Measurements from ENCODE around the gene COPS8.

The COPS8 gene

GRCh38 chr2:237083026-237083425 lies 2.7 kb upstream of the COPS8 start:
- no peak for DNase-seq
- no peaks in the 10 kb centered on the region for H3K36me3 ChIP-seq (ENCODE audit: control insufficient read depth, insufficient read depth, low read length)
- H3K27me3 ChIP-seq (replicated peaks; ENCODE audit: control insufficient read depth, insufficient read depth, low read length, poor library complexity, severe bottlenecking), result no peaks in the 10 kb centered on the region
- no peaks in the 10 kb centered on the region for H3K4me1 ChIP-seq (ENCODE audit: control insufficient read depth, insufficient read depth, low read length, poor library complexity, severe bottlenecking)
- H3K9me3 ChIP-seq (ENCODE audit: control insufficient read depth, low read length), result no peaks in the 10 kb centered on the region
- no peak overlapping the region for H3K4me3 ChIP-seq (ENCODE audit: insufficient read depth, low read depth, low read length, poor library complexity, severe bottlenecking)
- no peak overlapping the region for H3K27ac ChIP-seq (ENCODE audit: insufficient read depth, low read length, poor library complexity, severe bottlenecking)

GRCh38 chr2:237084444-237084843 lies 1.2 kb upstream of the COPS8 start:
- Histone ChIP-seq H3K27me3 (replicated peaks; ENCODE audit: control insufficient read depth, insufficient read depth, low read length, poor library complexity, severe bottlenecking) (no peaks in the 10 kb centered on the region), H3K27ac (ENCODE audit: insufficient read depth, low read length, poor library complexity, severe bottlenecking) (no peak overlapping the region), H3K36me3 (ENCODE audit: control insufficient read depth, insufficient read depth, low read length) (peaks cover 4% of the 10 kb centered on the region), H3K4me3 (ENCODE audit: insufficient read depth, low read depth, low read length, poor library complexity, severe bottlenecking) (no peak overlapping the region), H3K4me1 (ENCODE audit: control insufficient read depth, insufficient read depth, low read length, poor library complexity, severe bottlenecking) (no peaks in the 10 kb centered on the region), H3K9me3 (ENCODE audit: control insufficient read depth, low read length) (no peaks in the 10 kb centered on the region)
- no peak for DNase-seq

GRCh38 chr2:237090906-237091305 lies 5.2 kb downstream of the COPS8 start:
- Histone ChIP-seq H3K9me3 (ENCODE audit: control insufficient read depth, low read length) (no peaks in the 10 kb centered on the region), H3K27me3 (replicated peaks; ENCODE audit: control insufficient read depth, insufficient read depth, low read length, poor library complexity, severe bottlenecking) (no peaks in the 10 kb centered on the region), H3K4me3 (ENCODE audit: insufficient read depth, low read depth, low read length, poor library complexity, severe bottlenecking) (no peak overlapping the region), H3K36me3 (ENCODE audit: control insufficient read depth, insufficient read depth, low read length) (peaks cover 56% of the 10 kb centered on the region), H3K4me1 (ENCODE audit: control insufficient read depth, insufficient read depth, low read length, poor library complexity, severe bottlenecking) (no peaks in the 10 kb centered on the region), H3K27ac (ENCODE audit: insufficient read depth, low read length, poor library complexity, severe bottlenecking) (no peak overlapping the region)
- no peak for DNase-seq

- Histone ChIP-seq H3K9me3 (ENCODE audit: control insufficient read depth, low read length) (no peaks in the 10 kb centered on the region), H3K4me1 (ENCODE audit: control insufficient read depth, insufficient read depth, low read length, poor library complexity, severe bottlenecking) (no peaks in the 10 kb centered on the region), H3K27me3 (replicated peaks; ENCODE audit: control insufficient read depth, insufficient read depth, low read length, poor library complexity, severe bottlenecking) (no peaks in the 10 kb centered on the region), H3K4me3 (ENCODE audit: insufficient read depth, low read depth, low read length, poor library complexity, severe bottlenecking) (no peak overlapping the region), H3K36me3 (ENCODE audit: control insufficient read depth, insufficient read depth, low read length) (peaks cover 66% of the 10 kb centered on the region), H3K27ac (ENCODE audit: insufficient read depth, low read length, poor library complexity, severe bottlenecking) (no peak overlapping the region)
- no peak for DNase-seq
Measured at GRCh38 chr2:237091779-237092436, 6.2 kb downstream of the COPS8 start.

- DNase-seq, result no peak
- Histone ChIP-seq H3K27ac (ENCODE audit: insufficient read depth, low read length, poor library complexity, severe bottlenecking) (no peak overlapping the region), H3K4me3 (ENCODE audit: insufficient read depth, low read depth, low read length, poor library complexity, severe bottlenecking) (no peak overlapping the region)
Measured at GRCh38 chr2:237092506-237092905, 6.8 kb downstream of the COPS8 start.

GRCh38 chr2:237092920-237093781 lies 7.5 kb downstream of the COPS8 start:
- no peak for DNase-seq

More at GRCh38 chr2:237092506-237092905, 6.8 kb downstream of the COPS8 start:
- H3K36me3 ChIP-seq (ENCODE audit: control insufficient read depth, insufficient read depth, low read length), result peaks cover 71% of the 10 kb centered on the region
- no peaks in the 10 kb centered on the region for H3K9me3 ChIP-seq (ENCODE audit: control insufficient read depth, low read length)
- no peaks in the 10 kb centered on the region for H3K27me3 ChIP-seq (replicated peaks; ENCODE audit: control insufficient read depth, insufficient read depth, low read length, poor library complexity, severe bottlenecking)
- H3K4me1 ChIP-seq (ENCODE audit: control insufficient read depth, insufficient read depth, low read length, poor library complexity, severe bottlenecking), result no peaks in the 10 kb centered on the region

GRCh38 chr2:237096201-237096600 lies 10.5 kb downstream of the COPS8 start:
- no peak for DNase-seq
- Histone ChIP-seq H3K9me3 (ENCODE audit: control insufficient read depth, low read length) (no peaks in the 10 kb centered on the region), H3K4me1 (ENCODE audit: control insufficient read depth, insufficient read depth, low read length, poor library complexity, severe bottlenecking) (no peaks in the 10 kb centered on the region), H3K36me3 (ENCODE audit: control insufficient read depth, insufficient read depth, low read length) (peaks cover 72% of the 10 kb centered on the region), H3K27ac (ENCODE audit: insufficient read depth, low read length, poor library complexity, severe bottlenecking) (no peak overlapping the region), H3K4me3 (ENCODE audit: insufficient read depth, low read depth, low read length, poor library complexity, severe bottlenecking) (no peak overlapping the region), H3K27me3 (replicated peaks; ENCODE audit: control insufficient read depth, insufficient read depth, low read length, poor library complexity, severe bottlenecking) (no peaks in the 10 kb centered on the region)

More at GRCh38 chr2:237092920-237093781, 7.5 kb downstream of the COPS8 start:
- Histone ChIP-seq H3K27me3 (replicated peaks; ENCODE audit: control insufficient read depth, insufficient read depth, low read length, poor library complexity, severe bottlenecking) (no peaks in the 10 kb centered on the region), H3K9me3 (ENCODE audit: control insufficient read depth, low read length) (no peaks in the 10 kb centered on the region), H3K4me3 (ENCODE audit: insufficient read depth, low read depth, low read length, poor library complexity, severe bottlenecking) (no peak overlapping the region), H3K4me1 (ENCODE audit: control insufficient read depth, insufficient read depth, low read length, poor library complexity, severe bottlenecking) (no peaks in the 10 kb centered on the region), H3K27ac (ENCODE audit: insufficient read depth, low read length, poor library complexity, severe bottlenecking) (no peak overlapping the region), H3K36me3 (ENCODE audit: control insufficient read depth, insufficient read depth, low read length) (peaks cover 77% of the 10 kb centered on the region)

- no peak for DNase-seq
- Histone ChIP-seq H3K27ac (ENCODE audit: insufficient read depth, low read length, poor library complexity, severe bottlenecking) (no peak overlapping the region), H3K36me3 (ENCODE audit: control insufficient read depth, insufficient read depth, low read length) (peaks cover 73% of the 10 kb centered on the region), H3K27me3 (replicated peaks; ENCODE audit: control insufficient read depth, insufficient read depth, low read length, poor library complexity, severe bottlenecking) (no peaks in the 10 kb centered on the region), H3K9me3 (ENCODE audit: control insufficient read depth, low read length) (no peaks in the 10 kb centered on the region), H3K4me3 (ENCODE audit: insufficient read depth, low read depth, low read length, poor library complexity, severe bottlenecking) (no peak overlapping the region), H3K4me1 (ENCODE audit: control insufficient read depth, insufficient read depth, low read length, poor library complexity, severe bottlenecking) (no peaks in the 10 kb centered on the region)
Measured at GRCh38 chr2:237096911-237097310, 11.2 kb downstream of the COPS8 start.

GRCh38 chr2:237097326-237097910 lies 11.7 kb downstream of the COPS8 start:
- no peaks in the 10 kb centered on the region for H3K9me3 ChIP-seq (ENCODE audit: control insufficient read depth, low read length)
- no peak for DNase-seq
- no peak overlapping the region for H3K4me3 ChIP-seq (ENCODE audit: insufficient read depth, low read depth, low read length, poor library complexity, severe bottlenecking)
- H3K4me1 ChIP-seq (ENCODE audit: control insufficient read depth, insufficient read depth, low read length, poor library complexity, severe bottlenecking), result no peaks in the 10 kb centered on the region
- H3K27ac ChIP-seq (ENCODE audit: insufficient read depth, low read length, poor library complexity, severe bottlenecking), result no peak overlapping the region
- H3K36me3 ChIP-seq (ENCODE audit: control insufficient read depth, insufficient read depth, low read length), result peaks cover 78% of the 10 kb centered on the region
- H3K27me3 ChIP-seq (replicated peaks; ENCODE audit: control insufficient read depth, insufficient read depth, low read length, poor library complexity, severe bottlenecking), result no peaks in the 10 kb centered on the region

Measured in effector memory CD4-positive, alpha-beta T cell (primary cell).